H9 (cell line): ENCODE measurements around the gene SMG7. TPM values are rescaled to one million over a fixed set of nuclear protein-coding genes. Genes with fewer than 3 reads are reported as not detected.

Experiments used
- DNase-seq: peaks from one replicate; pipeline ENCODE4 v3.0.0-alpha.2; 2017
- H2AFZ ChIP-seq: one replicate; pipeline ENCODE4 v1.6.1; 2013; ENCODE audit warnings: mild to moderate bottlenecking, low read length, control low read depth, moderate library complexity
- H2AK5ac ChIP-seq: 2 replicates; pipeline ENCODE4 v1.6.1; 2013; ENCODE audit warnings: low read length, control low read depth, mixed read lengths; ENCODE audit not compliant: insufficient read length
- H2BK120ac ChIP-seq: one replicate; pipeline ENCODE4 v1.6.1; 2013; ENCODE audit warnings: low read depth, mild to moderate bottlenecking, low read length, control low read depth, inconsistent platforms; ENCODE audit not compliant: poor library complexity, severe bottlenecking
- H2BK12ac ChIP-seq: 2 replicates; pipeline ENCODE4 v1.6.1; 2013; ENCODE audit warnings: low read length, control low read depth, mixed read lengths, low read depth; ENCODE audit not compliant: insufficient read length
- H2BK15ac ChIP-seq: 2 replicates; pipeline ENCODE4 v1.6.1; 2013; ENCODE audit warnings: low read depth, low read length, control low read depth
- H2BK20ac ChIP-seq: one replicate; pipeline ENCODE4 v1.6.1; 2013; ENCODE audit warnings: low read depth, mild to moderate bottlenecking, low read length, control low read depth, inconsistent platforms; ENCODE audit not compliant: poor library complexity, severe bottlenecking
- H2BK5ac ChIP-seq: 2 replicates; pipeline ENCODE4 v1.6.1; 2013; ENCODE audit warnings: low read length, control low read depth, mixed read lengths; ENCODE audit not compliant: insufficient read length
- H3K14ac ChIP-seq: 2 replicates; pipeline ENCODE4 v1.6.1; 2013; ENCODE audit warnings: low read length, control low read depth; ENCODE audit not compliant: insufficient read depth
- H3K18ac ChIP-seq: 2 replicates; pipeline ENCODE4 v1.6.1; 2013; ENCODE audit warnings: low read depth, mild to moderate bottlenecking, mixed read lengths, low read length, control low read depth; ENCODE audit not compliant: insufficient read length
- H3K23ac ChIP-seq: 2 replicates; pipeline ENCODE4 v1.6.1; 2013; ENCODE audit warnings: low read length, control low read depth, mixed read lengths, low read depth; ENCODE audit not compliant: insufficient read length
- H3K23me2 ChIP-seq: 2 replicates; pipeline ENCODE4 v1.6.1; 2013; ENCODE audit warnings: low read depth, mild to moderate bottlenecking, mixed read lengths, low read length, control low read depth; ENCODE audit not compliant: insufficient read length, poor library complexity, severe bottlenecking
- H3K27ac ChIP-seq: 2 replicates; pipeline ENCODE4 v1.5.1; 2013; ENCODE audit warnings: low read length, control low read depth, mixed read lengths, low read depth; ENCODE audit not compliant: insufficient read length
- H3K27me3 ChIP-seq: 2 replicates; pipeline ENCODE4 v1.6.1; 2013; ENCODE audit warnings: low read length, control low read depth, inconsistent platforms; ENCODE audit not compliant: insufficient read depth
- H3K4ac ChIP-seq: 2 replicates; pipeline ENCODE4 v1.6.1; 2013; ENCODE audit warnings: low read depth, mild to moderate bottlenecking, control low read depth, inconsistent platforms, low read length, moderate library complexity
- H3K4me1 ChIP-seq: 2 replicates; pipeline ENCODE4 v1.6.1; 2013; ENCODE audit warnings: low read length, control low read depth, inconsistent platforms; ENCODE audit not compliant: insufficient read depth
- H3K4me2 ChIP-seq: 2 replicates; pipeline ENCODE4 v1.6.1; 2013; ENCODE audit warnings: low read length, control low read depth, mixed read lengths; ENCODE audit not compliant: insufficient read length, insufficient read depth
- H3K56ac ChIP-seq: 2 replicates; pipeline ENCODE4 v1.6.1; 2013; ENCODE audit warnings: low read depth, mild to moderate bottlenecking, mixed read lengths, low read length, control low read depth; ENCODE audit not compliant: insufficient read length
- H3K79me1 ChIP-seq: 2 replicates; pipeline ENCODE4 v1.6.1; 2013; ENCODE audit warnings: low read depth, mild to moderate bottlenecking, moderate library complexity, low read length, control low read depth, inconsistent platforms; ENCODE audit not compliant: insufficient read depth, poor library complexity, severe bottlenecking
- H3K79me2 ChIP-seq: 2 replicates; pipeline ENCODE4 v1.6.1; 2013; ENCODE audit warnings: low read length, control low read depth, inconsistent platforms; ENCODE audit not compliant: insufficient read depth
- H3K9ac ChIP-seq: 2 replicates; pipeline ENCODE4 v1.6.1; 2013; ENCODE audit warnings: low read length, control low read depth, mixed read lengths; ENCODE audit not compliant: insufficient read length; ENCODE audit errors: extremely low read depth
- H3K9me3 ChIP-seq: one replicate; pipeline ENCODE4 v1.6.1; 2013; ENCODE audit warnings: low read depth, low read length, inconsistent platforms; ENCODE audit not compliant: control insufficient read depth
- H3T11ph ChIP-seq: one replicate; pipeline ENCODE4 v1.6.1; 2013; ENCODE audit warnings: mild to moderate bottlenecking, low read length, control low read depth, inconsistent platforms
- H4K20me1 ChIP-seq: one replicate; pipeline ENCODE4 v1.6.1; 2013; ENCODE audit not compliant: control insufficient read depth, insufficient read length, insufficient read depth
- H4K5ac ChIP-seq: 2 replicates; pipeline ENCODE4 v1.6.1; 2013; ENCODE audit warnings: low read depth, mild to moderate bottlenecking, mixed read lengths, low read length, control low read depth; ENCODE audit not compliant: insufficient read length
- H4K8ac ChIP-seq: replicated peaks from 2 replicates; pipeline ENCODE4 v1.6.1; 2013; ENCODE audit warnings: low read length, control low read depth, mixed read lengths, low read depth; ENCODE audit not compliant: insufficient read length
- H4K91ac ChIP-seq: 2 replicates; pipeline ENCODE4 v1.6.1; 2013; ENCODE audit warnings: low read depth, mild to moderate bottlenecking, moderate library complexity, mixed read lengths, low read length, control low read depth; ENCODE audit not compliant: insufficient read length
- H3K27ac Mint-ChIP-seq, 3 experiments: 2 replicates in 2 of 3; 3 replicates in 1 of 3; pipeline ENCODE4 v1.8.0; 2020 to 2021; ENCODE audit warnings: mixed read lengths in 3 of 3, mild to moderate bottlenecking in 1 of 3, moderate library complexity in 1 of 3
- H3K27me3 Mint-ChIP-seq: 2 replicates; pipeline ENCODE4 v1.8.0; 2021; ENCODE audit warnings: low read depth, mild to moderate bottlenecking, moderate library complexity, mixed read lengths
- H3K36me3 Mint-ChIP-seq, 3 experiments: 2 replicates in 2 of 3; 3 replicates in 1 of 3; pipeline ENCODE4 v1.8.0; 2020 to 2021; ENCODE audit warnings: low read depth in 3 of 3, mixed read lengths in 3 of 3; ENCODE audit not compliant: insufficient read depth in 1 of 3
- H3K4me1 Mint-ChIP-seq, 2 experiments: 2 replicates each; pipeline ENCODE4 v1.8.0; 2020; ENCODE audit warnings: mixed read lengths in 2 of 2
- H3K4me3 Mint-ChIP-seq, 2 experiments: 2 replicates in 1 of 2; 3 replicates in 1 of 2; pipeline ENCODE4 v1.8.0; 2020 to 2021; ENCODE audit warnings: mild to moderate bottlenecking in 2 of 2, mixed read lengths in 2 of 2, moderate library complexity in 1 of 2
- H3K9me3 Mint-ChIP-seq, 2 experiments: 2 replicates in 1 of 2; 3 replicates in 1 of 2; pipeline ENCODE4 v1.8.0; 2020; ENCODE audit warnings: mild to moderate bottlenecking in 2 of 2, mixed read lengths in 2 of 2, moderate library complexity in 1 of 2
- WGBS: extraction: QIAGEN DNeasy Blood & Tissue Kit; methylation state at CpG from one replicate; pipeline ENCODE4 v1.1.7; 2013; ENCODE audit warnings: missing lambda C conversion rate, low lambda C conversion rate, mixed read lengths; ENCODE audit not compliant: insufficient read length; ENCODE audit errors: extremely low coverage; 5-methylcytosine and 5-hydroxymethylcytosine counted together
- total RNA-seq: library from RNA; stranded (reverse); gene quantifications from 2 replicates; pipeline ENCODE4 v1.2.1, GENCODE V29; 2021
- TF ChIP-seq, protein P1 (sequence below): fragments of 200-600 bp; sonication (generic); conservative IDR thresholded peaks from 3 replicates; pipeline ENCODE4 v1.8.0; 2021; ENCODE audit warnings: antibody characterized with exemption, mild to moderate bottlenecking

Gene SMG7
- total RNA-seq, 1 experiment from 2014 or later: 77.0 TPM

DNA sequence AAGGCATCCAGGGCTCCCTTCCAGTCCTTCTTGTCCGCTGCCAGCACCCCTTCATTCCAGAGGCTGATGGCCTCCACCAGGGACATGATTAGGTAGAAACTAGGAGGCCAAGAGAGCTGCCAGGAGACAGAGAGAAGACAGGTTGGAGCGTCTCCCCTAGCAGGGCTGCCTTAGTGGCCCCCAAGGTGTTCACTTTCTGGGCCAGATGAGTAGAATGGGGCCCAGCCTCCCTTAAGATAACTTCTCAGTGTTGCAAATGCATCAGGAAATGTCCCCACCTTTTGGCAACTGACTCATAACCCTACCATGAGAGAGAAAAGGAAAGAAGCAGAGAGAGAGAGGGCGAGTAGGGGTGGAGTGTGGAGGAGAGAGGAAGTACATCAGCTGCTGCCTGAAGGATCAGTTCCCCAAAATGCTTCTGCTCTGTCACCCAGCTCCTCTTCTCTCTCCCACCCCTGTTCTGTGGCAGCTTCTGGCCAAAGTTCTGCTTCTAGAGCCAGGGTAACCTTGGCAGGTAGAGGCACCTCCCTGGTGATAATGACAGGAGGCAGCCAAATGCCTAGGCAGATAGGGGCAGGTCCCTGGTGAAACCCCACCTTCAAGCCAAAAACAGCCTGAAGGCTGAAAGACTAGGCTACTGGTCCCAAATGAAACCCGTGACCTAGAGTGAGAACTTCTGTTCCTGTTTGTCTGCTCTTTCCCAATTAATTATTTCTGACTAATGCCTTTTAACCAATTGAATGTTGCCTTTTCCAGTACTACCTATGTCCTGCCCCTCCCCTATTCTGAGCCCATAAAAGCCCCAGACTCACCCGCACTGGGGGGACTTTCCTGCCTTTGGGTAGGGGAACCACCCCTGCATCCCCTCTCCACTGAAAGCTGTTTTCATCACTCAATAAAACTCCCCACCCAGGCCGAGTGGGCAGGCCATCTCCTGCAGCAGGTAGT, 118.2 kb downstream of the SMG7 start, which contains the start of gene NCF2:
Gene NCF2 (minus strand): TSS at position 216 of the 948 bp plus-strand sequence. CDS start 130 bp downstream, at position 86.
- DNase-seq: no peak
- no peak within 1 kb of the TSS; a peak in 1 of 7 replicates for H3K27ac Mint-ChIP-seq
- no peaks in the 10 kb centered on the region for H3K9me3 Mint-ChIP-seq
- TF ChIP-seq, protein P1, sequence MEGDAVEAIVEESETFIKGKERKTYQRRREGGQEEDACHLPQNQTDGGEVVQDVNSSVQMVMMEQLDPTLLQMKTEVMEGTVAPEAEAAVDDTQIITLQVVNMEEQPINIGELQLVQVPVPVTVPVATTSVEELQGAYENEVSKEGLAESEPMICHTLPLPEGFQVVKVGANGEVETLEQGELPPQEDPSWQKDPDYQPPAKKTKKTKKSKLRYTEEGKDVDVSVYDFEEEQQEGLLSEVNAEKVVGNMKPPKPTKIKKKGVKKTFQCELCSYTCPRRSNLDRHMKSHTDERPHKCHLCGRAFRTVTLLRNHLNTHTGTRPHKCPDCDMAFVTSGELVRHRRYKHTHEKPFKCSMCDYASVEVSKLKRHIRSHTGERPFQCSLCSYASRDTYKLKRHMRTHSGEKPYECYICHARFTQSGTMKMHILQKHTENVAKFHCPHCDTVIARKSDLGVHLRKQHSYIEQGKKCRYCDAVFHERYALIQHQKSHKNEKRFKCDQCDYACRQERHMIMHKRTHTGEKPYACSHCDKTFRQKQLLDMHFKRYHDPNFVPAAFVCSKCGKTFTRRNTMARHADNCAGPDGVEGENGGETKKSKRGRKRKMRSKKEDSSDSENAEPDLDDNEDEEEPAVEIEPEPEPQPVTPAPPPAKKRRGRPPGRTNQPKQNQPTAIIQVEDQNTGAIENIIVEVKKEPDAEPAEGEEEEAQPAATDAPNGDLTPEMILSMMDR: no peak
- H3K4me1 ChIP-seq: peaks cover 4% of the 10 kb centered on the region; the same call in 1 of the 2 replicates
- H2AFZ ChIP-seq: no peak within 1 kb of the TSS
- H3K27me3 Mint-ChIP-seq: no peaks in the 10 kb centered on the region
- H3K4me1 Mint-ChIP-seq: peaks cover 36 to 39% of the 10 kb centered on the region in 2 experiments
- no peak within 1 kb of the TSS for H3K18ac ChIP-seq
- no peak within 1 kb of the TSS for H3K14ac ChIP-seq
- H3K23me2 ChIP-seq: no peaks in the 10 kb centered on the region
- no peaks in the 10 kb centered on the region for H3K36me3 Mint-ChIP-seq
- H3K79me1 ChIP-seq: no peaks in the 10 kb centered on the region
- H2BK120ac ChIP-seq: no peak within 1 kb of the TSS
- H2AK5ac ChIP-seq: no peak within 1 kb of the TSS
- no peaks in the 10 kb centered on the region for H3K27me3 ChIP-seq
- no peaks in the 10 kb centered on the region for H3K79me2 ChIP-seq
- H2BK15ac ChIP-seq: no peak within 1 kb of the TSS
- no peak within 1 kb of the TSS for H3K4me3 Mint-ChIP-seq
- H4K20me1 ChIP-seq: no peaks in the 10 kb centered on the region
- no peak within 1 kb of the TSS for H3K56ac ChIP-seq
- H3K23ac ChIP-seq: no peak within 1 kb of the TSS
- H4K5ac ChIP-seq: no peak within 1 kb of the TSS
- H2BK12ac ChIP-seq: no peak within 1 kb of the TSS
- no peak within 1 kb of the TSS for H3K4me2 ChIP-seq
- no peak within 1 kb of the TSS for H2BK5ac ChIP-seq
- no peak within 1 kb of the TSS for H3K9ac ChIP-seq
- H2BK20ac ChIP-seq: no peak within 1 kb of the TSS
- WGBS: no CpG with 5 or more reads among the region's 6 CpGs
- no peak within 1 kb of the TSS for H3K4ac ChIP-seq
- H4K8ac ChIP-seq: no peak within 1 kb of the TSS
- H3K27ac ChIP-seq: no peak within 1 kb of the TSS
- H4K91ac ChIP-seq: no peak within 1 kb of the TSS
- H3K9me3 ChIP-seq: no peaks in the 10 kb centered on the region
- no peak within 1 kb of the TSS for H3T11ph ChIP-seq
